HEK293 (cell line): ENCODE results near the gene PPFIA4.

Source experiments
- AEBP2 ChIP-seq: fragments of 450-650 bp; formaldehyde crosslinking; IDR thresholded peaks from 2 replicates; pipeline ENCODE4 v1.5.1; 2016; ENCODE audit warnings: missing biosample characterization, missing genetic modification characterization, borderline replicate concordance
- CTCF ChIP-seq: fragments of 450-650 bp; formaldehyde crosslinking; IDR thresholded peaks from 2 replicates; pipeline ENCODE4 v1.5.1; 2016; ENCODE audit warnings: missing biosample characterization, missing genetic modification characterization
- KLF10 ChIP-seq: fragments of 450-650 bp; IDR thresholded peaks from 2 replicates; pipeline ENCODE4 v1.5.1; 2018; ENCODE audit warnings: missing biosample characterization, mild to moderate bottlenecking, missing genetic modification characterization
- MEIS1 ChIP-seq: sonication (generic); formaldehyde crosslinking; IDR thresholded peaks from 2 replicates; pipeline ENCODE4 v1.8.1; 2022; ENCODE audit warnings: missing genetic modification reagents, mild to moderate bottlenecking, borderline replicate concordance
- YY1 ChIP-seq: fragments of 450-650 bp; formaldehyde crosslinking; IDR thresholded peaks from 2 replicates; pipeline ENCODE4 v1.5.1; 2018; ENCODE audit warnings: missing biosample characterization, missing genetic modification characterization
- ZIC2 ChIP-seq: fragments of 450-650 bp; formaldehyde crosslinking; IDR thresholded peaks from 2 replicates; pipeline ENCODE4 v1.5.1; 2016; ENCODE audit warnings: missing biosample characterization, missing genetic modification characterization
- ZNF157 ChIP-seq: fragments of 450-650 bp; formaldehyde crosslinking; IDR thresholded peaks from 2 replicates; pipeline ENCODE4 v1.5.1; 2016; ENCODE audit warnings: missing biosample characterization, missing genetic modification characterization
- ZNF24 ChIP-seq: fragments of 450-650 bp; formaldehyde crosslinking; IDR thresholded peaks from 2 replicates; pipeline ENCODE4 v1.5.1; 2016; ENCODE audit warnings: missing biosample characterization, missing genetic modification characterization
- ZNF266 ChIP-seq: fragments of 450-650 bp; formaldehyde crosslinking; IDR thresholded peaks from 2 replicates; pipeline ENCODE4 v1.5.1; 2016; ENCODE audit warnings: missing biosample characterization, missing genetic modification characterization, low read depth
- ZNF274 ChIP-seq, 2 experiments: fragments of 200-500 bp in 1 of 2; fragments of 450-650 bp in 1 of 2; sonication (Bioruptor generic) in 1 of 2; formaldehyde crosslinking in 1 of 2; IDR thresholded peaks; 2 replicates each; pipeline versions ENCODE4 v1.5.1 to v1.6.1; 2014 to 2016; ENCODE audit warnings: borderline replicate concordance in 1 of 2, inconsistent platforms in 1 of 2, low read length in 1 of 2, missing biosample characterization in 1 of 2, missing genetic modification characterization in 1 of 2

GRCh38 chr1:203040513-203041275, 14.4 kb downstream of the PPFIA4 start:
- TF ChIP-seq AEBP2 (tag by site-specific recombination) (no peak), CTCF (no peak), YY1 (tag by site-specific recombination) (no peak), ZNF24 (tag by site-specific recombination) (no peak), ZNF274 (IDR thresholded peaks at IDR 0.05; ENCODE audit: low read length) (no peak), ZNF274 (tag by site-specific recombination; IDR thresholded peaks at IDR 0.05; ENCODE audit: borderline replicate concordance) (no peak), ZNF157 (tag by site-specific recombination) (no peak), MEIS1 (CRISPR knock-in tag) (no peak), ZIC2 (tag by site-specific recombination) (no peak), KLF10 (tag by site-specific recombination) (no peak), ZNF266 (no peak)
